ENCODE results near the gene SPRR2F.

- TF ChIP-seq RFX5 (IDR thresholded peaks at IDR 0.05; ENCODE audit: low read depth, low read length): no peak
- no peak for TF ChIP-seq CEBPB (IDR thresholded peaks at IDR 0.05; ENCODE audit: low read depth, low read length)
- TF ChIP-seq RAD21 (IDR thresholded peaks at IDR 0.05; ENCODE audit: low read length): no peak
- no peak for TF ChIP-seq MXI1 (IDR thresholded peaks at IDR 0.05; ENCODE audit: borderline replicate concordance, low read depth, low read length)
- no peak for TF ChIP-seq CTCF (conservative IDR thresholded peaks at IDR 0.05; ENCODE audit: low read depth, low read length)
- no peak for TF ChIP-seq POLR2A (IDR thresholded peaks at IDR 0.05; ENCODE audit: low read depth, low read length)
- no peak for TF ChIP-seq SMC3 (IDR thresholded peaks at IDR 0.05; ENCODE audit: low read depth, low read length)
- no peak for TF ChIP-seq ELK1 (IDR thresholded peaks at IDR 0.05; ENCODE audit: borderline replicate concordance, low read depth, low read length)
Observed at GRCh38 chr1:153094426-153094825, 18.9 kb downstream of the SPRR2F start, which contains the start of gene SPRR2E.

All from IMR-90 (cell line).